Lower leg skin (tissue), 4 donors: ENCODE results near the gene RACK1. TPM values are rescaled to one million over a fixed set of nuclear protein-coding genes. Genes with fewer than 3 reads are reported as not detected.

Experiments used
- DNase-seq, 2 donors: peaks; one replicate each; pipeline ENCODE4 v3.0.0-alpha.2; 2019; ENCODE audit warnings: low spot score in 2 of 2
- H3K4me3 ChIP-seq: fragments of 200-600 bp; sonication (generic); 2 replicates; pipeline ENCODE4 v1.5.1; 2017; ENCODE audit warnings: mild to moderate bottlenecking, low read depth; ENCODE audit not compliant: poor library complexity, severe bottlenecking
- POLR2A ChIP-seq, 2 donors: fragments of 450-650 bp; IDR thresholded peaks; one replicate each; pipeline ENCODE4 v1.6.1; 2016 to 2017; ENCODE audit warnings: antibody characterized with exemption in 2 of 2, mild to moderate bottlenecking in 1 of 2, moderate library complexity in 1 of 2
- WGBS, 2 donors: methylation state at CpG; one replicate each; pipeline ENCODE4 v1.1.5; 2018; 5-methylcytosine and 5-hydroxymethylcytosine counted together
- intact Hi-C: fragments of 100-400 bp; cut with DNase I; formaldehyde crosslinking; loops from one replicate; pipeline ENCODE4 v1.15.0; 2023; ENCODE audit warnings: low total_unique reads
- total RNA-seq, 4 donors: library from RNA; depleted of rRNA; stranded (reverse); fragments of >200 nt; gene quantifications; one replicate each; pipeline ENCODE4 v1.1.0, GENCODE V29; 2016
- TF ChIP-seq, protein P1 (sequence below), 3 donors: fragments of 450-650 bp; IDR thresholded peaks; one replicate each; pipeline ENCODE4 v1.5.1; 2016; ENCODE audit warnings: antibody characterized with exemption in 3 of 3, mild to moderate bottlenecking in 3 of 3, moderate library complexity in 2 of 3

The RACK1 gene
- total RNA-seq, 4 donors from 2014 or later, result 3,064 to 4,085 (median 3,503) TPM

- WGBS, 2 donors, result 35 to 43% methylated on average over 3 of the region's 3 CpGs
- intact Hi-C loops, result no loop called here
- DNase-seq, result no peak
- no peak overlapping the region for H3K4me3 ChIP-seq
- TF ChIP-seq, protein P1, sequence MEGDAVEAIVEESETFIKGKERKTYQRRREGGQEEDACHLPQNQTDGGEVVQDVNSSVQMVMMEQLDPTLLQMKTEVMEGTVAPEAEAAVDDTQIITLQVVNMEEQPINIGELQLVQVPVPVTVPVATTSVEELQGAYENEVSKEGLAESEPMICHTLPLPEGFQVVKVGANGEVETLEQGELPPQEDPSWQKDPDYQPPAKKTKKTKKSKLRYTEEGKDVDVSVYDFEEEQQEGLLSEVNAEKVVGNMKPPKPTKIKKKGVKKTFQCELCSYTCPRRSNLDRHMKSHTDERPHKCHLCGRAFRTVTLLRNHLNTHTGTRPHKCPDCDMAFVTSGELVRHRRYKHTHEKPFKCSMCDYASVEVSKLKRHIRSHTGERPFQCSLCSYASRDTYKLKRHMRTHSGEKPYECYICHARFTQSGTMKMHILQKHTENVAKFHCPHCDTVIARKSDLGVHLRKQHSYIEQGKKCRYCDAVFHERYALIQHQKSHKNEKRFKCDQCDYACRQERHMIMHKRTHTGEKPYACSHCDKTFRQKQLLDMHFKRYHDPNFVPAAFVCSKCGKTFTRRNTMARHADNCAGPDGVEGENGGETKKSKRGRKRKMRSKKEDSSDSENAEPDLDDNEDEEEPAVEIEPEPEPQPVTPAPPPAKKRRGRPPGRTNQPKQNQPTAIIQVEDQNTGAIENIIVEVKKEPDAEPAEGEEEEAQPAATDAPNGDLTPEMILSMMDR (IDR thresholded peaks at IDR 0.05), result no peak
- no peak for TF ChIP-seq POLR2A (IDR thresholded peaks at IDR 0.05)
Observed at GRCh38 chr5:181207960-181208253, 35.8 kb downstream of the RACK1 start.

GRCh38 chr5:181207214-181207959 is 36.3 kb downstream of the RACK1 start:
- H3K4me3 ChIP-seq, result peak overlapping the region; percentile 22
- WGBS, 2 donors, result 1% methylated on average over 36 of the region's 36 CpGs
- intact Hi-C loops, result no loop called here
- TF ChIP-seq POLR2A (IDR thresholded peaks at IDR 0.05), result no peak
- TF ChIP-seq, protein P1 (IDR thresholded peaks at IDR 0.05), result no peak
- DNase-seq, result peak; percentile 75 to 95

DNA sequence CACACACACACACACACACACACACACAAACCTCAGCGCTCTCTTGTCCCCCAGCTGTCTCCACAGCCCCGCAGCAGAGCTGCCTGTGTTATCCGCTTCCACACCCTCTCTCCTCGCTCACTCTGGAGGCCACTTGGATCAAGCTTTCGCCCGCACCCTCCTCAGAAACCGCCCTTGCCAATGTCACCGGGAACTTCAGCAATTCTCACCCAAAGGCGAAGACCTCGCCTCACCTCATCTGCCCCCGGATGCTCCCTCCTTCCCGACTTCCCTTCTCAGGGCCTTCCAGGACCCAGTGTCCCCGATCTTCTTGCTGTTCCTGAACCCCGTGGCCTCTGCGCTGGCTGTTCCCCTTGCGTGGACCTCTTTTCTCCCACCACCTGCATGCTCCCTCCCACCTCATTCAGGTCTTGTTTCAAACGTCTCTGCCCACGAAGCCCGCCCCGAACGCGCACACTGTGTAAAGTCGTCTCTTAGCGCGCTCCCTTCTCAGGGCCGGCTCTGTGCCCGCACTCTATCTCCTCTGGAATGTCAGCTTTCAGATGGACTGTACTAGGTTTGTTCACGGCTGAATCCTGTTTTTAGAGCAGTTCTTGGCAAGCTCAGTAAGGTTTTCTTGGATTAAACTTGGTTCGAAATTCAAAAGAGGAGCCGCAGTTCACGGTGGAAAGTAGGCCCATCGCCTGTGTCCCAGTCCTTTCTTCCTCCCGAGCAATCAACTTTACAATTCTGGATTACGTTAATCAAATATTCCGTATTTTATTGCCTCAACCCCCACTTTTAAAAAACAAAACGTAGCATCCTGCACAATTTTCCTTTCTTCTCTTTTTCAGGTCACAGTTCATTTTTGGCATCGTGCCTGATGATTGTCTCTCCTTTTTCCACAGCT is 37.7 kb downstream of the RACK1 start:
- intact Hi-C loops, result no loop called here
- H3K4me3 ChIP-seq, result no peak overlapping the region
- 22 to 28% methylated on average over 37 of the region's 37 CpGs for WGBS, 2 donors
- no peak for TF ChIP-seq POLR2A (IDR thresholded peaks at IDR 0.05)
- TF ChIP-seq, protein P1 (IDR thresholded peaks at IDR 0.05), result no peak
- DNase-seq, result no peak

DNA sequence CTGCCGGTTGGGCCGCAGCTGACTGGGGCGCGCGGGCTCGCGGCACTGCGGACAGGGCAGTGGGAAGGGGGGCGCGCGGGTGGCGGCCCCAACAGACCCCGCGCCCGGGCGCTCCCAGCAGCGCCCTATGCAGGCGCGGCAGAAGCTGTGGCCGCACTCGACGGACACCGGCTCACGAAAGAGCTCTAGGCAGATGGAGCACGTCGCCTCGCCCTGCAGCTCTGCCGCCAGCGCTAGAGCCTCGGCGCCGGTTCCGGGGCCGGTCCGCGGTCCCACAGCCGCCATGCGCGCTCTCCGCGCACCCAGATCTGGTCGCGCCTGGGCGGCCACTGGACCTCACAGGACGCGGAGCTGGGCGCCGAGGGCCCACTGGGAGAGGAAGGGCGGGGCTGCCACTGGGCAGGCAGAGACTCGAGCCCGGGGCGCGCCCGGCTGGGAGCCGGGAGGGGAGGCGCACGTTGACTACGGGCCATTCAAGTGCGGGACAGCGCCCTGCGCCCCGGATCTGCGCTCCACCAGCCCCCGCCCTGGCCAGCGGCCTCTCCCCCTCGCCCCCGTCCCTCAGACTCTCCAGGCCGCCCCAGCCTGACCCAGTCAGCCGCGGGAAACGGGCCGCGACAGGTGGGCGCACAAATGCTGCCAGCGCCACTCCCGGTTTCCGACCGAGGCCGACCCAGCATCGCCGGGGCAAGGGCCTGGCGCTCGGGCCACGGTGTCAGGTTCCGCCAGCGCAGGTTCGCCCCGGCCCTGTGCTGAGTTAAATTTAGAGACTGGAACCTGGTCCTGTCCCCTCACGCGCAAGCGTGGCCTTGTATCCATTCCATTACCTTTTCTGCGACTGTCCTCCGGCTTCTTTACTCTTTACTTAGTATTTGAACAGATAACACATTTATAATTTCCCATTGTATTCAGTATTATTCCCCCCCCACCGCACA is 38.6 kb downstream of the RACK1 start, which contains the start of gene TRIM7:
Gene TRIM7 (minus strand): TSS at position 371 of the 935 bp plus-strand sequence. CDS start 86 bp downstream, at position 285.
- DNase-seq, result peak in 1 of 2 donors; percentile 94
- 2 to 3% methylated on average over 27 to 45 of the region's 94 CpGs for WGBS, 2 donors
- intact Hi-C loops, result no loop called here
- peak within 1 kb of the TSS; percentile 35 for H3K4me3 ChIP-seq
- no peak for TF ChIP-seq POLR2A (IDR thresholded peaks at IDR 0.05)
- TF ChIP-seq, protein P1 (IDR thresholded peaks at IDR 0.05), result no peak

GRCh38 chr5:181204113-181204825 is 39.4 kb downstream of the RACK1 start:
- peak overlapping the region; percentile 35 for H3K4me3 ChIP-seq
- TF ChIP-seq, protein P1 (IDR thresholded peaks at IDR 0.05), result no peak
- no peak for TF ChIP-seq POLR2A (IDR thresholded peaks at IDR 0.05)
- peak in 1 of 2 donors; percentile 90 for DNase-seq
- intact Hi-C loops, result no loop called here
- 0 to 1% methylated on average over 24 to 50 of the region's 67 CpGs for WGBS, 2 donors
